ENCODE results near the gene ACTN2. TPM values are rescaled to one million over a fixed set of nuclear protein-coding genes. Genes with fewer than 3 reads are reported as not detected.
"Not testable (repeated sequence)": the region's sequence is repeated elsewhere in the genome, so short reads cannot be mapped to it uniquely, and the experiment has no call there.

ACTN2 gene
- not detected in 2 replicates for total RNA-seq

DNA sequence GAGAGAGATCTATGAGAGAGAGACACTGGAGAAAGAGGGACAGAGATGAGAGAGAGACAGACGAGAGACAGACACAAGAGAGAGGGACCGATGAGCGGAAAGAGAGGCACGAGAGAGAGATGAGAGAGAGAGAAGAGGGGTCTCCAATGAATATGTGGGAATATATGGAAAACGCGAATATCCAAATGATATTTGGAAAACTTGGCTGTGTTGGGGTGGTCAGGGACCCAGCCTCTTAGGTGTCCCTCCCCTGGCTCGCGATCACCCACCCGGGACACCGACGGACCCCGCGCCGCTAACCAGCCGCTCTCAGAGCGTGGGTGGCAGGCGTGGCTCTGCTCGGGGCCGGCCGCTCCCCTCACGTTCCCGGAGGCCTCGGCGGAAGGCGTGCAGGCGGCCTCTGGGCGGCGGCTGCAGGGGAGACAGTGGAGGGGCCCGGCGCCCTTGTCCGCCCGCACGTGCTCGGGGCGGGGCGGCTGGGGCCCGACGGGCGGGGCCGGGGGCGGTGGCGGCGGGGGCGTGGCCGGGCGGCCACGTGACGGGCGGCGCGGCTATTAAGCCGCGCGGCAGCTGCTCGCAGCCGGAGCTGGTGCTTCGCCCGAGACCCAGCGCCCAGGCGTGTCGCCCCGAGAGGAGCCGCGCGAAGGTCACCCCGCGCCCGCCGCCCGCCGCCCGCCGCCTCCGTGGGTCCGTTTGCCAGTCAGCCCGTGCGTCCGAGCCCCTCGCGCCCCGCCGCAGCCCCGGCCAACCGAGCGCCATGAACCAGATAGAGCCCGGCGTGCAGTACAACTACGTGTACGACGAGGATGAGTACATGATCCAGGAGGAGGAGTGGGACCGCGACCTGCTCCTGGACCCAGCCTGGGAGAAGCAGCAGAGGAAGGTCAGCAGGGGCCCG, at the start of gene ACTN2:
ACTN2 (plus strand) TSS at position 583 of the 898 bp plus-strand sequence; CDS start at position 758, 175 bp downstream.
- no peak for DNase-seq (ENCODE audit: extremely low read depth, low read depth, low spot score)

DNA sequence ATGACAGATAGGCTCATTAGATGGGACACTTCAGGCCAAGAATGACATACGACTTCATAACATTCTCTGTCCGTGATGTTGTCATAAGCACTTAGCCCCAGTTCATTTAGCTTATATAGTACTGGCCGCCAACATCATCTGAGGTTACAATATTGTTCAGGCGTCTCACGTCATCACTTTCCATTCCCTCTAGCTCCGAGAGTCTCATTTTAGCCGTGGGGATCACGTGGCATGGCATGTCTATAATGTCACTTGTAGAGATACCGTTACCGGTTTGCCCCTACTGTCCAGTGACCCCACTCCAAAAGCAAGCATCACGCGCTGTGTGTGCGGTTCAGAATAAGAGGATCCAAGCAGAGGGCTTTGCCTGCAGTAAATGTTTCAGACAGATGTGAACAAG, 47.4 kb upstream of the ACTN2 start:
- no peak for DNase-seq (ENCODE audit: extremely low read depth, low read depth, low spot score)

DNA sequence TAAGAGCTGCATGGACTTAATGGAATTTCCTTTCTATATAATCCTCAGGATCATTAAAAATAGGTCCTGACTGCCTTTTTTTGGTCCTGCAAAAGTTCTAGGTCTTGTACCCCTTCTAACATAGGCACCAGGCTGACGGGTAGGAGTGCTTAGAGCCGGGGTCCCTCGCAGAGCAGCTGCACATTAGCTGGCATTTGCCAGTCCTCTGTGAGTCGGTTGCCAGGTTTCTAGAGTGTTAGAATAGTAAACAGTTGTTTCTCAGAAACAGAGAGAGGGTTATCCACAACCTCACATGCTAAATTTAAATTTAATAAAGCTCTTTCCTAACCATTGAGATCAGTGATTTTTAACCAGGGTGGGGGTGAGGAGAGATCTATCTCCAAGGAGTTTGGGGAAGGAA, 46.6 kb upstream of the ACTN2 start:
- DNase-seq (ENCODE audit: extremely low read depth, low read depth, low spot score), result no peak

DNA sequence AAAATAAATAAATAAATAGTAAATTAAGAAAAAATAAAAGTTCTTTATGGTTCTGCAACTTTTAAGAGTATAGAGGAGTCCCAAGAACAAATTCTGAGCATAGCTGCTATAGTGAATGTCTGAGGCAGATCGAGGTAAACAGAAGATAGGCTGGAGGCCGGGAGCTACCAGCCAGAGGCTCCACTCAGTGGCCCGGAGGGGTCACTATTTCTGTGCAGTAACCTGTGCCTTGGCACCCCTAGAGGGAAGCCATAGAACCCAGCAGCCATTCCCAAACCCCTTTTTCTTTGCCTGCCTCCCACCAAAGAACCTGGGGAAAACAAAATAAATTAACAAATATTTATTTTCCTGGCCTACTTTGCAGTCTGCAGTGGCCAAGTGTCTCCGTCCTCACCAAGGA, 43.5 kb upstream of the ACTN2 start:
- no peak for DNase-seq (ENCODE audit: extremely low read depth, low read depth, low spot score)

DNA sequence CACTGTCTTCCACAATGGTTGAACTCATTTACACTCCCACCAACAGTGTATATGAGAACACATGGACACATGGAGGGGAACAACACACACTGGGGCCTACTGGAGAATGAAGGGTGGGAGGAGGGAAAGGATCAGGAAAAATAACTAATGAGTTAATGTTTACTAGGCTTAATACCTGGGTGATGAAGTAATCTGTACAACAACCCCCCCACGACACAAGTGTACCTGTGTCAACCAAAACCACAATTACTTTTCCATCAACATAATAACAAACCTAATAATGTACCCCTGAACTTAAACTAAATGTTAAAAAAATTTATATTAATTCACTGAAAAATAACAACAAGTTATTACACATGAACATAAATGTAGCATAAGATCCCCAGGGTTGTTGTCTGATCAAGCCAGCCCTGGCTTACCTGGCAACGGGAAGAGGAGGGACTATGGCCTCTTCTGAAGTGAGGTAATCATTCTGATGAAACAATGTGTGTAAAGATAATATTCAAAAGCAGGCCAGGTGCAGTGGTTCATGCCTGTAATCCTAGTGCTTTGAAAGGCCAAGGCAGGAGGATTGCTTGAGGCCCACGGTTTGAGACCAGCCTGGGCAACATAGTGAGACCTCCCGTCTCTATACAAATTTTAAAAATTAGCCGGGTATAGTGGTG, 41.2 kb upstream of the ACTN2 start:
- DNase-seq (ENCODE audit: extremely low read depth, low read depth, low spot score), result no peak

DNA sequence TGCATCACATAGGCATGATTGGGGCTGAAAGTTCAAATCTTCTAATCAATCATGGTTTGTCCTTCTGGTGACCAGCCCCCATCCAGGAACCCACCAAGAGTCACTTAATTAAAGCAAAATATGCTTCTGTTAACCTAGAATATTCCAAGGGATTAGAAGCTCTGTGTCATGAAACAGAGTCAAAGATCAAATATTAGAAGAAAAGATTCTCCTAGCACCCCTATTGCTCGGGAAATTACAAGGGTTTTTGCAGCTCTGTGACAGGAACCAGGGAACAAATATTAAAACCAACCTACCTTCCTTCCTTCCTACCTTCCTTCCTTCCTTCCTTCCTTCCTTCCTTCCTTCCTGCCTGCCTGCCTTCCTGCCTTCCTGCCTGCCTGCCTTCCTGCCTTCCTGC, 31.8 kb upstream of the ACTN2 start:
- DNase-seq (ENCODE audit: extremely low read depth, low read depth, low spot score), result no peak

DNA sequence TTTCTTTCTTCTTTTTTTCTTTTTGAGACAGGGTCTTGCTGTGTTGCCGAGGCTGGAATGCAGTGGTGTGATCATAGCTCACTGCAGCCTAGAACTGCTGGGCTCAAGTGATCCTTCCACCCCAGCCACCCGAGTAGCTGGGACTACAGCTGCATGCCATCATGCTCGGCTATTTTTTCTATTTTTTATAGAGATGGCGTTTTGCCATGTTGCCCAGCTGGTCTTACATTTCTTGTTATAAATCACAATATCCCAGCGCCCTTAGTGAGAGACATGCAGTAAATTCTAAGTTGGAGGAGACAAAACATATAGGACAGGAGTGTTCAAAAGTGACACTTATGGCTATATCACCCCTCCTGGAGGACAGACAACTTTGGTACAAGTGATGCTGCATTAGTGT, 31.3 kb upstream of the ACTN2 start:
- DNase-seq (ENCODE audit: extremely low read depth, low read depth, low spot score), result no peak

DNA sequence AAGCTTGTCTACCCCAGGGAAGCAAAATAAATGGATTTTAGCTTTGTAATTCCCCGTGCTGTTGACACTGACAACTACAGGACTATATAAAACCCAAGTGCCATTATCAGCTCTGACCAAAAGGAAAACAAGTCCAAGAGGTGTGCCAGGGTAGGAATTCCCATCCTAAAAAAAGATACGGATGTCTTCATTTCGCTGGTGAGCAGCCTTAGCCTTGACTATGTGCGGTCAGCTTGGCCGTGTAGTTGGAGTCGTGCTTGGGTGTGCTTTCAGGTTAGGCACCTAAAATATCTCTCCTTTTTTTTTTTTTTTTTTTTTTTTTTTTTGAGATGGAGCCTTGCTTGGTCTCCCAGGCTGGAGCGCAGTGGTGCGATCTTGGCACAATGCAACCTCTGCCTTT, 28.9 kb upstream of the ACTN2 start:
- no peak for DNase-seq (ENCODE audit: extremely low read depth, low read depth, low spot score)

DNA sequence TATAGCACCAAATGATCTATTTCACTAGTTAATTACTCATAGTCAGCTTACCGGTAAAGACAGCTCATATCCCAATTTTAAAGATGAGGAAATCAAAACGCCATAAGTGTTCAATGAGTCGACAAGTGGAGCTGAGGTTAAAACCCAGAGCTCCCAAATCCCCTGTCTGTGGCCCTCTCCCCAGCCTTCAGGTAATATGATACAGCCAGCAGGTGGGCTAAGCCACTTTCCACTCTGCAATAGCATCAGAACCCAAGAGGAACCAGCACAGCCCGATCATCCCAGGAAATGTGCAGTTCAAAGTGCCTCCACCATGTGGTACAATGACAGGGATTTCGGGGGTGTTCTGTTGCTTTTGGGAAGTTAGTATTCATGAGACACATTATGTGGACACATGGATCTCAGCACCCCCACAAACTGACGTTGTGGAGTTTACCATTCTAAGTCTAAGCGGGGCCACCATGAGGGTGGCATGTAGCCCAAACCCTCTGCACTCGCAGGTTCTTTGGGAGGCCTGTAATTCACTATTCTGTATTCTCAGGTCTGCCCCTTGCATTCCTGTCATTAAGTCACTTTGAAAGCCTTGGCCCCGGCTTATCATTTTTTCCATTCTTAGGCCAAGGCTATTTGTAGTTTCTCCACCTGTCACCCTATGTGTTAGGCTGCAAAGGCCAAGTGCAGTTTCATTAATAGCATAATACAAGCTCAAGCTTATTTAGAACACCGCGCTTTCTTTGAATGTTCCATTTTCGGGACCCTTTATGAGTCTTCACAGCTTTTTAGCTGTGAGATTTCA, 26.3 kb upstream of the ACTN2 start:
- DNase-seq (ENCODE audit: extremely low read depth, low read depth, low spot score), result no peak

DNA sequence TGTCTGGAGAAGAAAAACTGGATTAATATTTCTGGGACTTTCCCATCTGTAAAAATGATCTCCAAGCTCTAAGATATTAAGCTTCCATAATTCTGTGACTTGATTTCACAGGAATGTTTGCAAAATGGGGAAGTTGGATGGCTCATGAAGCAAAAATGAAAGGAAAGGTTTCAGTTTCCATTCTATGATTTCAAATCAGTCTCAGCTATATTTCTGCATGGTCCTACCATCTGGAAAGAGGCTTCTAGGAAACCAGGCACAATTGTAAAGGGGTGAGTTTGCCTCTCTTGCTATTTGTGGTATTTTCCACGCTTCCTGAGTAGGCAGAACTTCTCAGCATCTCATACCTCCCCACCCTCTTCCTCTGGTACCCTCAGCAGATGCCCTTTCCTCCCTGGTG, 22.4 kb upstream of the ACTN2 start:
- no peak for DNase-seq (ENCODE audit: extremely low read depth, low read depth, low spot score)

DNA sequence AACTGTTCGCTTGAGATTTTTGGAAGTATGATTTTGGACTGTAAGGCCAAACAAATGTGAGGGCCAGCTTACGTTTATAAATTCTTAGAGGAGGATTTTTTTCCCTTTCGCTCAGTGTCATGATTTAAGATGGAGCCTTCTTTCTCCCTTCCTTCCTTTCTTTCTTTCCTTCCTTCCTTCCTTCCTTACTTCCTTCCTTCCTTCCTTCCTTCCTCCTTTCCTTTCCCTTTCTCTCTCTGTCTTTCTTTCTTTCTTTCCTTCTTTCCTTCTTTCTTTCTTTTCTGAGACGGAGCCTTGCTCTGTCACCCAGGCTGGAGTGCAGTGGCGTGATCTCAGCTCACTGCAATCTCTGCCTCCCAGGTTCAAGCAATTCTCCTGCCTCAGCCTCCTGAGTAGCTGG, 17.4 kb upstream of the ACTN2 start:
- not testable (repeated sequence) for DNase-seq (ENCODE audit: extremely low read depth, low read depth, low spot score)

DNA sequence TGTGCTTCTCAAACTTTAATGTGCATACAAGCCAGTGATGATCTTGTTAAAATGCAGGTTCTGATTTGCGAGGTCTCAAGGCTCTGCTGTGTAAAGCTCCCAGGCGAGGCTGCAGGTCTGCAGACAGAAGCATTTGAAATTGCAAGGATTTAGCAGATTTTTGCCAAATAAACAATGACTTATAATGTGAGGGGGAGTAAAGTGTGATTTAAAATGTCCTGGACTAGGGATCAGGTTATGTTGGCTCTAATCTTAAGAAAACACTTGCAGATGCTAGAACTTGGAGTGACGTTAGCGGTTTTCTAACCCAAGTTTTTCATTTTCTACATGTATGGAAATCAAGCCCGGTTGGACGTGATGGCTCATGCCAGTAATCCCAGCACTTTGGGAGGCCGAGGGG, 16.2 kb upstream of the ACTN2 start:
- DNase-seq (ENCODE audit: extremely low read depth, low read depth, low spot score), result no peak

DNA sequence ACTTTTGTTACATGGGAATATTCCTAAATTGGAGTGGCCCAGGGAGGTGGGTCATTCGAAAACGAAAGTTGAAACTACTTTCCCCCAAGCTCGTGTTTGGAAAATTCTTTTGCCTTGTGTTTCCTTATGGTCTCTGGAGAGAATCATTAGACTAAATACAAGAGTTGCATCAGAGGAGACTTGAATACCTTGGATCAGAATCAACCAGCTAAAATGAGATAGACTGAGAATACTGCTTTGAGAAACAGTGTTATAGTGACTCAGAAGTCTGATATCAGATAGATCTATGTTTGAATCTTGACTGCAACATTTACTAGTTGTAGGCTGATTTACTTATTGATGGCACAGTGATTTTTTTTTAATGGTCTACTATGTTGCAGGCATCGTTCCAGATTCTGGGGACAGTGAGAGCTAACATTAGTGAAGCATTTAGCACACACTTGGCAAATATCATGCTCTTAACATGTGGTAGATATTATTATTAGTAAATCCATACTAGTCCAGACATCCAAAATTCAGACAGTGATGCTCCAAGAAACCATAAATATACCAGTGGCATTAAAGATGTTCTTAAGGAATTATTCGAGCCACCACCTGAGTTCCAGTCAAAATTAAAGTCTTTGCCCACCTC, 12.9 kb upstream of the ACTN2 start:
- DNase-seq (ENCODE audit: extremely low read depth, low read depth, low spot score), result no peak

DNA sequence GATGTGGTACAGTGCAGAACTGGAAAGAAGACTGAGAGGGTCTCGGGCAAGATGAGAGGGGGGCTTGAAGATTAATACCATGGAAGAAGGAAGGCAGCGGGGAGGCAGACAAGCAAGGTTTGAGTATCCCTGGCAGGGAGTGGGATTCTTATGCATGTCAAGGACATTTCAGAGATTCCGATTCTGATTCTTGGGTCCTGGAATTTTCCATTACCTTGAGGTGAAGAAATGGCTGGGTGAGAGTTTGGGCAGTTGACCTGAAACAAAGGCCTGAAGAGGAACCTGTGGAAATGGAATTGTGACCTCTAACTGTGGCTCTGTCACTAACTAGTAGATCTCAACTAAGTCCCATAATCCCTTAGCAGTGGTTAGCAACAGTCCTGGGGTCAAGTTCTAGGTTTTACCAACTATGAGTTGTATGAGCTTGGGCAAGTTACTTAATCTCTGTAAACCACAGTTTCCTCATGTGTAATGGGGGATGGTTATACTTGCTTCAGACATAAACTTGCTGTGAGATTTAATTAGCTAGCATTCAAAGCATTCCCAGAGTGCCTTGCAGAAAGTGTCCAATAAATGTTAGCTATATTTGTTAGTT, 8.6 kb upstream of the ACTN2 start:
- no peak for DNase-seq (ENCODE audit: extremely low read depth, low read depth, low spot score)

DNA sequence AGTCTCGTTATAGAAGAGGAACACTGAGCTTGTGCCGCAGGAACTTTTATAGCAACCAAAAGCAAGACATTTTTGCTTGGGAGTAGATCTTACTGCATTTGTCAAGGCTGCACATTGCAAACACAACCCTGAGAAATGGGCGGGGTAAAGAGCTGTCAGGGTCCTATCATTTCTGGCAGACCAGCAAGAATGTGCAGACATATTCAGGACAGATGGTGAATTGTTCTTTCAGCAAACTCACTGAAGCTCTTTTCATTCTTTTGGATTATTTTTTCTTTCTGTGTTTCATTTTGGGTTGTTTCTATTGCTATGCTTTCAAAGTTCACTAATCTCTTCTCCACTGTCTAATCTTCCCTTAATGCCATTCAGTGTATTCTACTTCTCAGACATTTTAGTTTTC, 5.1 kb upstream of the ACTN2 start:
- DNase-seq (ENCODE audit: extremely low read depth, low read depth, low spot score), result no peak

DNA sequence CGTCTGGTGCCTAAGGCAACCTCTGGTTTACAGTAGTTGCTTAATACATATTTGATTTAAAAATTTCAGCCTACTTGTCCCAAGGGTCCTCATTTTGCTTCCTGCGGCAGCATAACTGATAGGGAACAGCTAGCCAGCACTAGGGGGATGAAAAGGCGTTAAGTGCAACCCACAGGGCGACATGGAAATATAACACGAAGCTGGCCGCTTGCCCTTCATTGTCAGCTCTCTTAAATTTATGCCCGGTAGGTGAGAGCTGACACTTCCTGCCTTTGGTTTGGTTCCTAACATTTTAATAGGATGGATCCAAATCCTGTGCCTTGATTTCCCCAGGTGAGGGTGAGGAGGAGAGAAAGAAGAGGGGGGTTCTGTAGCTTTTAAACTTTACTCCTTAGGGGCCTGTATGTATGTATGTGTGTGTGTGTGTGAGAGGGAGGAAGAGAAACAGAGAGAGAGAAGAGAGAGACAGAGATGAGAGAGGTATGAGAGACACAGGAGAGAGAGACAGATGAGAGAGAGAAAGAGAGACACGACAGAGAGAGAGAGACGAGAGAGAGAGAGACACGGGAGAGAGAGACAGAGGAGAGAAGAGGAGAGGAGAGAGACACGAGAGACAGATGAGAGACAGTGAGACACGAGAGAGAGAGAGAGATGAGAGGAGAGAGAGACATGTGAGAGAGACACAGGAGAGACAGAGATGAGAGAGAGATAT, 938 bp upstream of the ACTN2 start:
- no peak for DNase-seq (ENCODE audit: extremely low read depth, low read depth, low spot score)

DNA sequence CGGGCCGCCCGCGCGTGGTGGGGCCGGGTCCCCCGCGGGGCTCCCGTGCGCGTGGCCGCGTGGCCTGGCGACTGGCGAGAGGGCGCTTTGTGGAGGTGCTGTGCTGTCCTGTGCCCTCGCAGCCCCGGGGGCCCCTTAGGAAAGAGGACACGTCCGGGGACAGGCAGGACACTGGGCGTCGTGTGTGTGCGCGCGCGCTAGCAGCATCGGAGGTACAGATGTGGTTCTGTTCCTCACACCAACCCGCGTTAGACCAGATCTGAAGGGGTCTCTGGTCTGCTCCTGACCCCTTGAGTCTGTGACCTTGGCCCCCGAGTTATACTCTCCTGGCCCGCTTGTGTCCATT, 489 bp downstream of the ACTN2 start:
- no peak for DNase-seq (ENCODE audit: extremely low read depth, low read depth, low spot score)

DNA sequence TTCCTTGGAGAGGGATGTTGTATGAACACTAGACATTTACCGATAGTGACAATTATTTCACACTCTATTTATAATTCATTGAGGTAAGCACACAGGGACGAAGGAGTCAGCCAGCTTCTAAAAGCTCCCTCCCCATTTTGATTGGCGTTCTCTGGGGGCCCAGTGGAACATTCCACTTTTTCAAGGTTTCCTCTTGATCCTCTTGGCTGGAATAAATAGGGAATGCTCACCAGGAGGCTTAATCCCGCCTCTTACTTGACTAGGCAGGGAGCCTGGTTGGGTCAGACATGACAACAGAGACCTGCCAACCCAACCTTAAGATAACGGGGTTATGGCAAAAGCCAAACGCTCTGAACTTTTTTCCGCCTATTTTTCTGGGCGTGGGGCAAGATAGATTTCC, 974 bp downstream of the ACTN2 start:
- DNase-seq (ENCODE audit: extremely low read depth, low read depth, low spot score), result no peak

DNA sequence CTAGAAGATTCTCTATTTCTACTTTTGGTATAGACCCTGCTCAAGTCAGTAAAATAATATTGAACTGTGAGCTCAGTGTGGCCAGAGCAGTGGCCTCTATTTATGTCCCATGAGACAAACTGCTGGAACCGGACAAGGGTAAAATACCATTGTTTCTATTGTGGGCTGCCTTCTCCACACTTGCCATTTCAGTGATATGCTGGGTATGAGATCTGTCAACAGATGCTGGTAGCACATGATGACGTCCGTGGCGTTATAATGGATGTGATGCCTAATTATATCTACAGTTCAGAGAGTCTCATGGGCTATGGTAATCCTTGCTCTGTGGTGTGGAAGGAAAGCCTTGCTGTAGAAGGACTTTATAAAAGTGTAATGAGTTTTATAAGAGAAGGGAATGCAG, 2.4 kb downstream of the ACTN2 start:
- no peak for DNase-seq (ENCODE audit: extremely low read depth, low read depth, low spot score)
